ENCODE results near the gene BRSK2. TPM values are rescaled to one million over a fixed set of nuclear protein-coding genes. Genes with fewer than 3 reads are reported as not detected.
"Not testable (repeated sequence)": the region's sequence is repeated elsewhere in the genome, so short reads cannot be mapped to it uniquely, and the experiment has no call there.

BRSK2 gene
- total RNA-seq, 1 donor from 2014 or later: 13.8 TPM

DNA sequence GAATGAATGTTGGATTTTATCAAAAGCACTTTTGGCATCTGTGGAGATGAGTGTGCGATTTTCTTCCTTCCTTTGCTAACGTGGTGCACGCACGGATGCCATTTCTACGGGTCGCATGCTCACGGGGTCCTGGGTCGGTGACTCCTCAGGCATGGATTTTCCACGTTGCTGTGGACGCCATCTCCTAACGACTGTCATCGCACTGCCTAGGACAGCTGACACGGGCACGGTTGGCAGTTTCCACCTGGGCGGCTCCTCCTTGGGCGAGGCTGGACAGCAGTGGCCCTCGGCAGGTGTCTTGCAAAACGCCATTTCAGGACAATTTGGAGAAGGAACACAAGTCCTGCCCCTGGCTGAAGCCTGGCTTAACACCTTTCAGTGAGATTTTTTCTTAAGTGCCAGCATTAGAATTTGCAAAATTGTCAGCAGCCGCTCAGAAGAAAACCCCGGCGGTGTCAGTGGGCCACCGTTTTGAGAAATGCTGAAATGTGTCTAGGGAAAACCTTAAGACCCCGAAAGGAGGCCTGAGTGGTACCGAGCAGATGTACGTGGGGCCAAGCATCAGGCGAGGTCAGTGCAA lies 45.6 kb upstream of the BRSK2 start:
- TF ChIP-seq, protein P1, sequence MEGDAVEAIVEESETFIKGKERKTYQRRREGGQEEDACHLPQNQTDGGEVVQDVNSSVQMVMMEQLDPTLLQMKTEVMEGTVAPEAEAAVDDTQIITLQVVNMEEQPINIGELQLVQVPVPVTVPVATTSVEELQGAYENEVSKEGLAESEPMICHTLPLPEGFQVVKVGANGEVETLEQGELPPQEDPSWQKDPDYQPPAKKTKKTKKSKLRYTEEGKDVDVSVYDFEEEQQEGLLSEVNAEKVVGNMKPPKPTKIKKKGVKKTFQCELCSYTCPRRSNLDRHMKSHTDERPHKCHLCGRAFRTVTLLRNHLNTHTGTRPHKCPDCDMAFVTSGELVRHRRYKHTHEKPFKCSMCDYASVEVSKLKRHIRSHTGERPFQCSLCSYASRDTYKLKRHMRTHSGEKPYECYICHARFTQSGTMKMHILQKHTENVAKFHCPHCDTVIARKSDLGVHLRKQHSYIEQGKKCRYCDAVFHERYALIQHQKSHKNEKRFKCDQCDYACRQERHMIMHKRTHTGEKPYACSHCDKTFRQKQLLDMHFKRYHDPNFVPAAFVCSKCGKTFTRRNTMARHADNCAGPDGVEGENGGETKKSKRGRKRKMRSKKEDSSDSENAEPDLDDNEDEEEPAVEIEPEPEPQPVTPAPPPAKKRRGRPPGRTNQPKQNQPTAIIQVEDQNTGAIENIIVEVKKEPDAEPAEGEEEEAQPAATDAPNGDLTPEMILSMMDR (conservative IDR thresholded peaks at IDR 0.05): no peak
- Mint-ChIP-seq H3K27ac (no peak overlapping the region), H3K27me3 (peaks cover 3% of the 10 kb centered on the region)

DNA sequence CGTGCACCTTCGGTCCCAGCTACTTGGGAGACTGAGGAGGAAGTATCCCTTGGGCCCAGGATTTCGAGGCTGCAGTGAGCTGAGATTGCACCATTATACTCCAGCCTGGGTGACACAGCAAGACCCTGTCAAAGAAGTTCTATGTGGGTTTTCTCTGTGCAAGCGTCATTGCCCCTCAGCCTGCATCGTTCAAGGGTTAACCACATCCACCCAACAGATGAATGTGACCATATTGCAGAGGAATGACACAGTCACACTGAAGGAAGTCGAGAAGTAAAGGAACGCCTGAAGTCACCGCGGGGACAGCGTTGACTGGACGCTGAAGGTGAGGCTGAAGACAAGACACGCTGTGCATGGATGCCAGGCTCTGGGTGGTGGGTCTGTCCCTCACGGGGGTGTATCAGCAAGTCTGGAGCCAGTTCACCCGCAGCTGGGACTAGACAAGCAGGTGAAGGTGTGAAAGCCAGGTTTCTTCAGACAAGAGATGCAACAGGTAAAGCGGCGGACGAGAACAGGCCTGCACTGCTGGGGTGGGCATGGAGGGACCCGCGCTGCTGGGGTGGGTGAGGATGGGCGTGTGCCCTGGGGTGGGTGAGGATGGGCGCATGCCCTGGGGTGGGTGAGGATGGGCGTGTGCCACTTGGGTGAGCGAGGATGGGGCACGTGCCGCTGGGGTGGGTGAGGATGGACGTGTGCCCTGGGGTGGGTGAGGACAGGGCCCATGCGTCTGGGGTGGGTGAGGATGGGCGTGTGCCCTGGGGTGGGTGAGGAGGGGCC lies 43.8 kb upstream of the BRSK2 start:
- no peaks in the 10 kb centered on the region for H3K36me3 Mint-ChIP-seq
- no peaks in the 10 kb centered on the region for H3K9me3 Mint-ChIP-seq
- H3K4me1 Mint-ChIP-seq (ENCODE audit: unreplicated experiment): peaks cover 5% of the 10 kb centered on the region
- H3K4me3 Mint-ChIP-seq: no peak overlapping the region
- TF ChIP-seq, protein P1 (conservative IDR thresholded peaks at IDR 0.05): no peak
- H3K27me3 Mint-ChIP-seq: peaks cover 6% of the 10 kb centered on the region
- H3K27ac Mint-ChIP-seq: no peak overlapping the region
- DNase-seq (ENCODE audit: extremely low spot score, unreplicated experiment): peak; percentile 45

More for the DNA sequence above, 45.6 kb upstream of the BRSK2 start:
- DNase-seq (ENCODE audit: extremely low spot score, unreplicated experiment): peak; percentile 60
- Mint-ChIP-seq H3K9me3 (no peaks in the 10 kb centered on the region), H3K4me1 (ENCODE audit: unreplicated experiment) (peaks cover 5% of the 10 kb centered on the region), H3K36me3 (no peaks in the 10 kb centered on the region), H3K4me3 (no peak overlapping the region)

DNA sequence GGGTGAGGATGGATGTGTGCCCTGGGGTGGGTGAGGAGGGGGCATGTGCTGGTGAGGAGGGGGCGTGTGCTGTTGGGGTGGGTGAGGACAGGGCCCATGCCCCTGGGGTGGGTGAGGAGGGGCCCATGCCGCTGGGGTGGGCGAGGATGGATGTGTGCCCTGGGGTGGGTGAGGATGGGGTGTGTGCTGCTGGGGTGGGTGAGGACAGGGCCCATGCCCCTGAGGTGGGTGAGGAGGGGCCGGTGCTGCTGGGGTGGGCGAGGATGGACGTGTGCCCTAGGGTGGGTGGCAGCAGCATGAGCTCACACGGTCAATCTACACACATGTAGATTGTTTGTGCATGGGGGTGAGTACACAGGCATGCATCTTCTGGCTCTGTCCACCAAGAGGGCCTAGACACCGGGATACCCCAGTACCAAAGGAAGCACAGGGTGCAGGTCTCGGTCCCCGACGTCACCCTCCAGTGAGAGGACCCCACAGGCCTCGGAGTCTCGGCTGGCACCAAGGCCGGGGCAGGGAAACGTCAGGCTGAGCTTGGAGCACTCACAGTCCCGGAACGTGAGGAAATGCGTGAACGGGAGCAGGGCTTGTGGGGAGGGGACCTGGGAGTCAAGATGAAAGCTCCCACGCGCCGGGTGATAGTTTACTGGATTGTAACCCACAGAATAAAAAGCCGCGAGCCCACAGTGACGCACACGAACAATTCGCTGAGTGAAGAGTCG lies 42.9 kb upstream of the BRSK2 start:
- Mint-ChIP-seq H3K27me3 (peaks cover 12% of the 10 kb centered on the region), H3K4me1 (ENCODE audit: unreplicated experiment) (peaks cover 5% of the 10 kb centered on the region)

DNA sequence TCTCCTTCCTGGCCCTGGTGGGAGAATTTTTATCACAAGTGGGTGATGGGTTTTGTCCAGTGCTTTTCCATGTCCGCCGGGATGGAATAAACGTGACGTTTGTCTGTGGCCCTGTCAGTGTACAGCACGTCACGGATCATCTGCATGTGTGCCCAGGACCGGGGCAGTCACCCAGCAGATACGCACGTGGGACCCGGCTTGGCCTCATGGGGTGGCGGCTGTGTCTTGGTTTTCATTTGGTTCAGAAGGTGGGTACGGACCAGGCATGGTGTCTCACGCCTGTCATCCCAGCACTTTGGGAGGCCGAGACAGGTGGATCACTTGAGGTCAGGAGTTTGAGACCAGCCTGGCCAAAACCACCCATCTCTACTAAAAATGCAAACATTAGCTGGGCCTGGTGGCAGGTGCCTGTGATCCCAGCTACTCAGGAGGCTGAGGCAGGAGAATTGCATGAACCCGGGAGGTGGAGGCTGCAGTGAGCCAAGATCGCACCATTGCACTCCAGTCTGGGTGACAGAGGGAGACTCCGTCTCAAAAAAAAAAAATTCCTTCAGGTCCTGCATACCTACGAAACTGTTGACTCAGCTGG lies 42.2 kb upstream of the BRSK2 start:
- not testable (repeated sequence) for H3K4me1 Mint-ChIP-seq (ENCODE audit: unreplicated experiment); H3K36me3 Mint-ChIP-seq; H3K27ac Mint-ChIP-seq; H3K9me3 Mint-ChIP-seq; H3K4me3 Mint-ChIP-seq; DNase-seq (ENCODE audit: extremely low spot score, unreplicated experiment)
- peaks cover 12% of the 10 kb centered on the region for H3K27me3 Mint-ChIP-seq

More for the DNA sequence above, 42.9 kb upstream of the BRSK2 start:
- Mint-ChIP-seq H3K36me3 (no peaks in the 10 kb centered on the region), H3K4me3 (no peak overlapping the region), H3K27ac (no peak overlapping the region), H3K9me3 (no peaks in the 10 kb centered on the region)
- TF ChIP-seq, protein P1 (conservative IDR thresholded peaks at IDR 0.05): no peak
- no peak for DNase-seq (ENCODE audit: extremely low spot score, unreplicated experiment)

DNA sequence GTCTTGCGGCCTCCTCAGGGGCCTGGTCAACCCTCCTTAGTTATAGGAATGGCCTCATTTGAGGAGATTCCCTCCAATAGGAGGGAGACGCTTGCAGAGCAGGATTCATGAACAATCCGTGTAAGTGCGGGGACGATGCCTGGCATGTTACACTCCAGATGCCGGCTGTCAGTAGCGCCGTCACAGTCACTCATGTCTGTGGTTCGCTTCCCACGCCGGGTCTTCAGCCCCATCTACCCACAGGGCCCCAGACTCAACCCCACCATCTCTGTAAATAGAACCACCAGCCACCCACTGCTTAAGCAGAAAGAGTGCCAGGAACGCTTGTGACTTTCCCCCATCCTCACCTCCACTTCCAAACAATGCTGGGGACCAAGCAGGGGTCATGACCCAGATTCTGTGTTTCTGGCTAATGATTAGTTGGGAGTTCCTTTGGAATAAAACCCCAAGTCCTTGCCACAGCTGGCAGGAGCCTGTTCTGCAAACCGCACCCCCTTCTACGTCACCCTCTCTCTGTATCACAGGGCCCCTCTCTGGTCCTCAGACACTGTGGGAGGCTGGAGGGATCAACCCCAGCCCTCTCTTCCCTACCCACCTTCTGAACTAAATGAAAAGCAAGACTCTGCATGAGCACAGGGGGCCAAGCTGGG lies 41.5 kb upstream of the BRSK2 start:
- peak overlapping the region; percentile 68 for H3K27ac Mint-ChIP-seq
- DNase-seq (ENCODE audit: extremely low spot score, unreplicated experiment): no peak
- TF ChIP-seq, protein P1 (conservative IDR thresholded peaks at IDR 0.05): no peak
- H3K27me3 Mint-ChIP-seq: peaks cover 16% of the 10 kb centered on the region
- H3K9me3 Mint-ChIP-seq: no peaks in the 10 kb centered on the region
- H3K4me3 Mint-ChIP-seq: peak overlapping the region; percentile 22
- H3K36me3 Mint-ChIP-seq: no peaks in the 10 kb centered on the region
- peaks cover 8% of the 10 kb centered on the region for H3K4me1 Mint-ChIP-seq (ENCODE audit: unreplicated experiment)

All from type B pancreatic cell (in vitro differentiated cells).